Adrenal gland (tissue), 12 donors: ENCODE measurements around the gene ST3GAL3. TPM values are rescaled to one million over a fixed set of nuclear protein-coding genes. Genes with fewer than 3 reads are reported as not detected.

Experiments used
- DNase-seq, 7 donors: peaks; one replicate each; pipeline ENCODE4 v3.0.0-alpha.2; 2019 to 2020
- H3K27ac ChIP-seq, 5 donors: fragments of 200-600 bp; sonication (generic) in 4 of 5; 1 replicate in 3 of 5; 2 replicates in 2 of 5; pipeline versions ENCODE4 v1.5.1 to v1.8.0; 2016 to 2020; ENCODE audit warnings: mild to moderate bottlenecking in 1 of 5
- H3K27me3 ChIP-seq: fragments of 200-600 bp; 2 replicates; pipeline ENCODE4 v1.8.0; 2021
- H3K36me3 ChIP-seq, 2 donors: fragments of 200-600 bp; replicated peaks in 1 of 2; 1 replicate in 1 of 2; 2 replicates in 1 of 2; pipeline versions ENCODE4 v1.5.1 to v1.8.0; 2018 to 2022
- H3K4me1 ChIP-seq, 2 donors: fragments of 200-600 bp; replicated peaks in 1 of 2; 1 replicate in 1 of 2; 2 replicates in 1 of 2; pipeline versions ENCODE4 v1.5.1 to v1.8.0; 2018 to 2021
- H3K4me3 ChIP-seq, 4 donors: fragments of 200-600 bp; sonication (generic) in 3 of 4; one replicate each; pipeline ENCODE4 v1.5.1; 2016 to 2018
- H3K9me3 ChIP-seq, 3 donors: fragments of 200-600 bp; sonication (generic) in 1 of 3; replicated peaks in 1 of 3; 1 replicate in 2 of 3; 2 replicates in 1 of 3; pipeline versions ENCODE4 v1.5.1 to v1.8.0; 2016 to 2021
- CTCF ChIP-seq, 6 experiments: fragments of 450-650 bp in 4 of 6; fragments of 200-600 bp in 2 of 6; sonication (generic) in 1 of 6; IDR thresholded peaks; 1 replicate in 5 of 6; 2 replicates in 1 of 6; pipeline versions ENCODE4 v1.5.1 to v1.8.0; 2016 to 2021; ENCODE audit warnings: antibody characterized with exemption in 6 of 6, mild to moderate bottlenecking in 2 of 6, moderate library complexity in 1 of 6
- POLR2A ChIP-seq, 2 donors: fragments of 450-650 bp; IDR thresholded peaks; one replicate each; pipeline ENCODE4 v1.6.1; 2017; ENCODE audit warnings: antibody characterized with exemption in 2 of 2, mild to moderate bottlenecking in 2 of 2, moderate library complexity in 1 of 2
- WGBS, 4 donors: extraction: QIAGEN DNeasy Blood & Tissue Kit in 2 of 4; methylation state at CpG; one replicate each; pipeline versions ENCODE4 v1.1.5 to v1.1.7; 2013 to 2017; 5-methylcytosine and 5-hydroxymethylcytosine counted together
- intact Hi-C, 2 donors: fragments of 100-400 bp; cut with DNase I; formaldehyde crosslinking; loops; one replicate each; pipeline versions ENCODE4 v1.14.1 to v1.15.0; 2022 to 2023
- polyA plus RNA-seq, 3 donors: library from polyadenylated mRNA; stranded (reverse); fragments of 200-250 nt in 2 of 3; fragments of 350-450 nt in 1 of 3; fragmentation: Illumina TruSeq in 1 of 3; extraction: RNeasy Lipid Tissue Mini Kit (QIAGEN cat#74804) in 1 of 3; gene quantifications; one replicate each; pipeline ENCODE4 v1.2.3, GENCODE V29; 2013 to 2014
- total RNA-seq, 9 donors: library from RNA; depleted of rRNA in 4 of 9; stranded (reverse); fragments of >200 nt in 4 of 9; fragments of 120-200 nt in 1 of 9; fragmentation: NEBNext Ultra II Directional in 1 of 9; extraction: Animal tissue kit (Norgen Biotek cat#: 25700) in 1 of 9; gene quantifications; one replicate each; pipeline versions ENCODE4 v1.1.0 to v1.2.4, GENCODE V29; 2013 to 2023
- donor health status: healthy with polysubstance abuse.
- donor health status: Bipolar disorder and iron deficiency.
- donor health status: DM: yes; HTN: yes; CAD: no.
- donor health status: DM: no; HTN: no; CAD: no.
- donor health status: DM: no; HTN: no; CAD: no.
- donor health status: DM: yes; HTN: yes; CAD: no.

The ST3GAL3 gene
- total and polyA plus RNA-seq, 12 donors, result 15.6 to 47.5 (median 27.7) TPM

GRCh38 chr1:43729816-43730463, 22.6 kb downstream of the ST3GAL3 start:
- Histone ChIP-seq H3K36me3 (no peaks in the 10 kb centered on the region), H3K9me3 (no peaks in the 10 kb centered on the region), H3K4me3 (no peak overlapping the region), H3K4me1 (no peaks in the 10 kb centered on the region), H3K27me3 (no peaks in the 10 kb centered on the region), H3K27ac (no peak overlapping the region)
- peak in 1 of 7 donors; percentile 19 for DNase-seq
- 92 to 100% (median 94%) methylated on average over 4 of the region's 4 CpGs for WGBS, 4 donors
- TF ChIP-seq POLR2A (IDR thresholded peaks at IDR 0.05) (no peak), CTCF (IDR thresholded peaks at IDR 0.05) (no peak)
- intact Hi-C loops, result no loop called here

- intact Hi-C loops, result no loop called here
- H3K9me3 ChIP-seq, result no peaks in the 10 kb centered on the region
- H3K27me3 ChIP-seq, result no peaks in the 10 kb centered on the region
- no peak overlapping the region for H3K27ac ChIP-seq
- 67 to 74% (median 73%) methylated on average over 7 of the region's 7 CpGs for WGBS, 4 donors
- no peak overlapping the region for H3K4me3 ChIP-seq
- H3K36me3 ChIP-seq, result no peaks in the 10 kb centered on the region
- DNase-seq, result no peak
- H3K4me1 ChIP-seq, result no peaks in the 10 kb centered on the region
- TF ChIP-seq CTCF (IDR thresholded peaks at IDR 0.05), result no peak
- no peak for TF ChIP-seq POLR2A (IDR thresholded peaks at IDR 0.05)
Observed at GRCh38 chr1:43731867-43732531, 24.7 kb downstream of the ST3GAL3 start.

GRCh38 chr1:43736819-43737218, 29.5 kb downstream of the ST3GAL3 start:
- intact Hi-C loops, result no loop called here
- 82 to 91% (median 88%) methylated on average over 2 of the region's 2 CpGs for WGBS, 4 donors
- H3K27ac ChIP-seq, result no peak overlapping the region
- no peak for DNase-seq
- H3K4me1 ChIP-seq, result no peaks in the 10 kb centered on the region
- TF ChIP-seq POLR2A (IDR thresholded peaks at IDR 0.05) (no peak), CTCF (IDR thresholded peaks at IDR 0.05) (no peak)
- no peaks in the 10 kb centered on the region for H3K27me3 ChIP-seq
- H3K36me3 ChIP-seq, result no peaks in the 10 kb centered on the region
- no peaks in the 10 kb centered on the region for H3K9me3 ChIP-seq
- H3K4me3 ChIP-seq, result no peak overlapping the region

GRCh38 chr1:43742026-43742425, 34.7 kb downstream of the ST3GAL3 start:
- H3K27me3 ChIP-seq, result no peaks in the 10 kb centered on the region
- no peak overlapping the region for H3K27ac ChIP-seq
- no peak overlapping the region for H3K4me3 ChIP-seq
- H3K4me1 ChIP-seq, result no peaks in the 10 kb centered on the region
- no peaks in the 10 kb centered on the region for H3K36me3 ChIP-seq
- intact Hi-C loops, result no loop called here
- DNase-seq, result no peak
- H3K9me3 ChIP-seq, result no peaks in the 10 kb centered on the region
- TF ChIP-seq CTCF (IDR thresholded peaks at IDR 0.05), result no peak
- TF ChIP-seq POLR2A (IDR thresholded peaks at IDR 0.05), result no peak
- WGBS, 4 donors, result 84 to 95% (median 95%) methylated on average over 4 of the region's 4 CpGs
